ENCODE measurements around the gene LIMS2.

The LIMS2 gene

DNA sequence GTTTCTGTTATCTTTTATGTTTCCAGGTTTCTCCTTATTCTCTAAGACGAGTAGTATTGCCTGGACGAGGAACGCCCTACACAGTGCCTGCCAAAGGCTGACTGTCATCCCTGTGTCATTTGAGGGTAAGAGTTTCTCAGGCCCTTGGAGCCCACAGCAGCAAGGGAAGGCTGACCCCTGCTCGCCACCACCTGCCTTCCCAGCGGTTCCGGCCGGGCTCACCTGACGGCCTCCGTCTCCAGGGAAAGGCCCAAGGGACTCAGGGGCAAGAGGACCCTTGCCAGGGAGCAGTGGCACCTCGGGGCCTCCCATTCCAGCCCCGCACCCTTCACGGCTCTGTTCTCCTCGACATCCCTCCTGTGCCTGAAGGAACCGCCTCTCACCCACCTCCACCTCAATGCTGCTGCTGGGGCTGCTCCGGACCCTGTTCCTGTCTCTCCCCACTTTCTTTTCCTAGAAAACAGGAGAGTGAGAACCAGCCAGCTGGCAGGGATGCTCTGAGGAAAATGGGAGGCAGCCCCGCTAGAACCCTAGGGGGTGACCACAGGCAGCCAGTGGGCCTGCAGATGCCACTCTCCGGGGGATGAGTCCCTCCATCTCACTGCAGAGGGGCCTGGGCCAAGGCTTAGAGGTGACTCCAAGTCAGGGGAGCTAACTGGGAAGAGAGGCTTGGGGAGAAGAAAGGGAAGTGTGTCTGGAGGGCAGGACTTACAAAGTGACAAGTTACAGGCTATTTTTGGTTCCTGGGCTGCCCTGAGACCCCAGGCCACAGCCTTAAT lies 1.9 kb downstream of the LIMS2 start:
- DNase-seq = peak; percentile 54

DNA sequence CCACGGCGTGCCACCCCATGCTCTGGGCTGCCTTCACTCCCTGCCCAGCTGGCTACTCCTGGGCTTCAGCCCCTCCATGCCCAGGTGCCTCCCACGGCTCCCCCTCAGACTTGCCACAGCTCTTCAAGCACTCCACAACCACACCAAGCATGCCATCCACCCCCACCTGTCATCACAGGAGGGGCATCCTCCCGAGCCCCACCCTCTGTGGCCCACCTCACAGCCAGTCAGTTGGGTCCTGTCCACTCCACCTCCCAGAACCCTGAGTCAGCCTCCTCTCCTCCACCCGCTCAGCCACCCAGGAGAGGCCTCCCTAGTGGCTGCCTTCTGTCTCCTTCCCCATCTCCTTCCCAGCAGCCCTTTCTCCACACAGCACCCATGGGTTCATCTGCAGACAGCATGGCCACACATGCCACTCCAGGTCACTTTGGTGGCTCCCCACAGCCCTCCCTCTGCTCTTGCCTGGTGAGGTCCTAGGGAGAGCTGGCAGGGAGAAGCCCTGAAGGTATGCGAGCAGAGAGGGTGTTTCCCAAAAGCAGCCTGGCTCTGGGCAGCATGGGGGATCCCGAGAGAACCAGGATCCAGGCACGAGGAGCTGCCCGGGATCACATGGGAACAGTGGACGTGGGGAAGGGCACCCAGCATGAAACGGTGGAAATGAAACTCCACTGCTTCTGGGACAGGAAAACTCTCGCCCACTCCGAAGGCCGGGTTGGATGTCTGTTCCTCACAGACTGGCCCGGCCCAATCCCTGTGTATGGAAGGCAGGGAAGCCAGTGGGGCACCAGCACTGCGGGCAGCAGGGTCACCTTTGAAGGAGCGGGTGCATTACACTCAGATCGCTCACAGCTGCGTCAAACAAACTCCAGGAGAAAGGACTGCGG lies 2.7 kb downstream of the LIMS2 start:
- DNase-seq = peak; percentile 58

DNA sequence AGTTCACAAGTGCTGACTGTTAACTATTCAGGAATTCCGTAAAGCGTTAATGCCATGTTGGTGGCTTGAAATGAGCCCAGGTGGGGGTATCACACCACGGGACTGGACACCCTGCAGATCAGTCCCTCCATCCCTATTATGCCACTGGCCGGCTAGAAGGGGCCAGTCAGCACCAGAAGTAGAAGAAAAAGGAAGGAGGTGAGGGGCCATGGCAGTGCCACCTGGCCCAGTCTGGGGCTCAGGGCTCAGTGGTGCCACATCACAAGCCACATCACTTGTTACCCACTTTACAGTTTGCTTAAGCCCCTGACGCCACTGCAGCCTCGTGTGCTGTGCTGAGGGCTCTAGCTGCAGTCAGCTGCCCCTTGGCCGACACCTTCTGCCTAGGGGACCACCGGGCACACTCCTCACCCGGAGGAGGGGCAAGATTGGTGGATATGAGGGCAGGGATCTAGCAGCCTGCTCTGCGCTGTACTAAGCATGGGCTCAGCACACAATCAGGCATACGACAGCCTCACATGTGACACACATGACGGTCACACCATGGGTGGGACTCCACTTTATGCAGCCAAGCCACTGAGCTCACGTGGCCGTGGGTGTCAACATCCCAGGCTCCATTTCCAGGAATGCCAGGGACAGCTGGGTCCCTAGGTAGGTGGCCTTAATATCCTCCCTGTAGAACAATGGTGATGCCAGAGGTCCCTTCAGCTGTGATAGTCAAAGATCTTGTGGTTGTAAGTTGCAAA lies 3.6 kb downstream of the LIMS2 start:
- DNase-seq = peak; percentile 58

DNA sequence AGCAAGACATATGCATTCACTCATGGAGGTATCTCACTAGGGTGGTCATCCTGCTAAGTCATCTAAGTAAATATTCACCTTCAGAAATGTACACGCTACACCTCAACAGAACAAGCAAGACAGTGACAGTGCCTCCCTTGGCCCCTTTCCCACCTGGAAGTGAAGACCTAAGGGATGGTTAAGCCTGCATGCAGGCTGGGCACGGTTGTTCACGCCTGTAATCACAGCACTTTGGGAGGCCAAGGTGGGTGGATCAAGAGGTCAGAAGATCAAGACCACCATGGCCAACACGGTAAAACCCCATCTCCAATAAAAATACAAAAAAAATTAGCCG lies 4.4 kb downstream of the LIMS2 start:
- DNase-seq = peak; percentile 25

DNA sequence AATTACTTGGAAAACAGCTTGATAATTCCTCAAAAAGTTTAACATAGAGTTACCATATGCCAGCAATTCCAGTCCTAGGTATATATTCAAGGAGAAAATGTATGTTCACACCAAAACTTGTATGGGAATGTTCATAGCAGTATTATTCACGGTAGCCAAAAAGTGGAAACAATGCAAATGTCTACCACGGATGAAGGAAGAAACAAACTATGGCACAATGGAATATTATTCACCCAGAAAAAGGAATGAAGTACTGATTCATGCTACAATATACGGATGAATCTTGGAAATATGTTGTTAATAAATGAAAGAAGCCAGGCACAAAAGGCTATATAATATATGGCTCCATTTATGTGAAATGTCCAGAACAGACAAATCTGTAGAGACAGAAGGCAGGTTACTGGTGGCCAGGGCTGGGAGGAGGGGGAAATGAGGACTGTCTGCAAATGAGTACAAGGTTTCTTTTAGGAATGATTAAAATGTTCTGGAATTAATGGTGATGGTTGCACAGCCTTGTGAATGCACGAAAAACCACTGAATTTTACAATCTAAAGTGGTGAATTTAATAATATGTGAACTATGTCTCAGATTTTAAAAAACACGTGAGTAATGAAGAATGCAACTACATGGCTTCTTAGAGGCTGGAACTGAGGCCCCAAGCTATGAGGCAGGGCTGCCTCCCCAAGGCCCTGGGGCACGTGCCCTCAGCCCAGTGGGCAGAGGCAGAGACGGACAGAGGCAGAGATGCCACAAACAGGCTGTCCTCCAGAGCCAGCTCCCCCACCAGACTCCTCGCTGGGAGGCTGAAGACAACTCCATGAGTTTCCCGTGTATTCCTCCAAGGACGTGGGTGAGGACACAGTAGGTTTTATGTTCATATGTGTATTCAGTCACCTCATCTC lies 5.0 kb downstream of the LIMS2 start:
- DNase-seq = peak; percentile 28

DNA sequence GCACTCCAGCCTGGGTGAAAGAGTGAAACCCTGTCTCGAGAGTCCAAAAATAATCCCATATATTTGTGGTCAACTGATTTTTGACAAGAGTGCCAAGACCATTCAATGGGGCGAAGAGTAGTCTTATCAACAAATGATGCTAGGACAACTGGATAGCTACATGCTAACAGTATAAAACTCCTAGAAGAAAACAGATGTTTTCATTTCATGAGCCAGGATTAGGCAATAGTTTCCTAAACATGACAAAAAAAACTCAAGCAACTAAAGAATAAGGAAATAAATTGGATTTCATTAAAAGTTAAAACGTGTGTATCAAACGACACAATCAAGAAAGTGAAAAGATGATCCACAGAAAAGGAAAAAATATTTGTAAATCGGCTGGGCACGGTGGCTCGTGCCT lies 6.3 kb downstream of the LIMS2 start:
- DNase-seq = no peak

DNA sequence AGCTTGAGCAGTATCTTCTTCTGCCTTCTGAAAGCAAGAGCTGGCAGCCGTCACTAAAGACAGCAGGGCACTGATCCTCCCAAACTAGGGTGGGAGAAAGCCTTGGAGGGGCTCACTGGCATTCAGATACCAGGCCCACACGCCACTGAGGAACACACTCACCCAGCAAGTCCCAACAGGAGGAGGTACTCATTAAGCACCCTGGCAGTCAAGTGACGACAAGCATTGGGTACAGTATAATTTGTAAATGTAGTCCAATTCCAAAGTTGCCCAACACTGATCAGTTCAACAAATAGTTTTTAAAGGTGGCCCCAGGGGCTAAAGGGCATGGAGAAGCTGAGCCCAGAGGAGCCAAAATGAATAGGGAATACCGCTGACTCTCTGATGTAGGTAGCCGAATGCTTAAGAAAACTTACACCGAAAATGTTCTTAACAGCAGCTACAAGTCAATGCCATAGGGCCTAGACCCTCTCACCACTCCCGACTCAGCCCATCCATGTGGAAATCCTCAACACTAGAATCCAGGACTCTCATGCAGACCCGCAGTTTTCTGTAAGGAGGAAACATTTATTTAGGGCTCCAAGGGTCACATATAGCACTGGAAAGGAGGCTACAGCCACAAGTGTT lies 9.9 kb downstream of the LIMS2 start:
- DNase-seq = peak; percentile 30

DNA sequence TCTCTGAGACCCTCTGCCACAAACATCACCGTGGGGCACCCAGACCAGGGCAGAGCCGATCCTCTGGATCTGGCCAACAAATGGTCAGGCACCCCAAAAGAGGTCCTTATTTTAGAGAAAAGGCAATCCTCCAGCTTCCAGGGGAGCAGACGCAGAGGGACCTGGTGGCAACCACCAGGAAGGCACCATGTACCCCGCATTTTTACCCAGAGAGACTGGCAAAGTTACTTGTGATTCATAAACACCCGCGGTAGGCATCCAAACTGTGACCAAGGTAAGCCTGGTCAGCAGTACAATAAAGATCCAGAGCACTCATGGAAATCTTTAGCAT lies 10.5 kb downstream of the LIMS2 start:
- peak; percentile 4 for DNase-seq

DNA sequence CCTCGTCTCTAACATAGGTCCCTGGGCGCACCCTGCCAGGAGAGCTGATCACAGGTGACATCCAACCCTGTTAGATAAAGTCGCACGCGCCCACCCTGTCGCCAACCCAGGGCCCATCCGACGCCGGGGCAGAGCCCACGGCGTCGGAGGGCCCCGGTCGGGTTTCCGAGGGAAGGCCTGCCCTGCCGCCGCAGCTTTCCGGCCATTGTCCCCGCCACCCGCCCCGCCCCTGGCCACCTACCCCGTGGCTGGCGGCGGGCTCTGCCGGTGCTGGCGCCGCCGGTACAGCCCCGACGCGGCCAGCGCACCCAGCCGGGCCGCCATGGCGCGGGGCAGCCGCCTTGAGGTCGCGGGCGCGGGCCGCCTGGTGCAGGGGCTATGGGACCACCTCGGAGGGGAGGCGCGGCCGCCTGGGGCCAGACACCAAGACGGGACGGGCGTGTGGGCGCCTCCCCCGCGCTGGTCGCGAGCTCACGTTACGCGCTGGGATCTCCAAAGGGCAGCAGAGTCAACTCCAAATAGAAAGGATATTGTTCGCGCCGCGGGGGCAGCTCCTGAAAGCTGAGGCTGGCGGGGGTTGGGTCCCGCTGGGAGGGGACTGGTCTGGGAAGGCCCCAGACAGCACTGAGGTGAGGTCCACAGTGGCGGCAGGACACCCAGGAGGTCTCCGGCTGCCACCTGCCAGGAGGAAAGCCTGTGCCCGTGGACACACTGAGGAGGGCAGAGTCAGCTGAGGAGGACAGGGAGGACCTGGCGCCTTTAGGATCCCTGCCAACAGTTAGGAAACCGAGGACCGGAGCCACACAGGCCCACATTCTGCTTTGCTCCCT lies 11.1 kb downstream of the LIMS2 start:
- peak; percentile 55 for DNase-seq

DNA sequence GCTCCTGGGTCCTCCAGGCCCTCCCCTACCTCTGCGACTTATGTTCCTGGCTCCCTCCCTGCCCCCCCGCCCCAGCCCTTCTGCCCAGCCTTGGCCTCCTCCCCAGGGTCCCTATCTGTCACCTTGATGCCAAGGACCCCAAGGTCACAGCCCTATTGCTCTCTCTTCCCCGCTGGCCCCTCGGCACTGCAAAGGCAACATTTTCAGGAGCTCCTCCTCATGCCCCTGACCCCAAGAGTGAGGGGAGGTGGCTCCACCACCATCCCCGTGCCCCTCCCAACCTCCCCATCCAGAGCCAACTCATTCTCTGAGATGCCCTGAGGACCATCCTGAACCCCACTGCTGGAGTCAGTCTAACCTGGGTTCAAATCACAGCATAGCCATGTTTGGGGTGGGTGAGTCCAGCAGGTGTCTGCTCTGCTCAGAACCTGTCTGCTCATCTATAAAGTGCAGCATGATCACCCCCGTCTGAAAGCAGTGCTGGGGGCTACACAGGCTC lies 11.7 kb downstream of the LIMS2 start:
- DNase-seq = peak; percentile 28

DNA sequence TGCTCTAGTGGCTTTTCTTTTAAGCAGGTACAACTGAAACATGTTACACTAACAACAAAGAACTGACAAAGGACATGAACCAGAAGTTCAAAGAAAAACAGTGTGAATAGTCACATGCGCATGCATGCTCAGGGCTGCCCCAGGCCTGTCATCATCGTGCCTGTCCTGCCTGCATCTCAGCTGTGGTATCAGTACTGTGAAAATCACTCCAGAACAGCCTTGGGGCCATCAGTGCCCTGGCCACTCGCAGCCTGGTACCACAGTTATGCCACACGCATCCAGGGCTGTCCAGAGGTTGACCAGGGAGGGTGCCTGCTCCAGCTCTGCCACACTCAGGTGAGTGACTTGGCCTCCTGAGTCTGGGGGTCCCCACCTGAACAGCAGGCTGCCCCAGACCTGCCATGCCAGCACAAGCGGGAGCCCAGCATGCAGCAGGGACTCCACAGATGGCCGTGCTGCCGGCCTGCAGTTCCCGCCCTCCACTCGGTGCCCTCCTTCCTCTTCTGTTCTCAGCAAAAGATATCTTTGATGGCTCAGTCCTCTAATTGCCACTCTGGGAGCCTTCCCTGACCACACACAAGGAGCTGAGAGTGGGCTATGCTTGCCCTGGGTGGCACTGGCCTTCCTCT lies 12.3 kb downstream of the LIMS2 start:
- DNase-seq = peak; percentile 44

DNA sequence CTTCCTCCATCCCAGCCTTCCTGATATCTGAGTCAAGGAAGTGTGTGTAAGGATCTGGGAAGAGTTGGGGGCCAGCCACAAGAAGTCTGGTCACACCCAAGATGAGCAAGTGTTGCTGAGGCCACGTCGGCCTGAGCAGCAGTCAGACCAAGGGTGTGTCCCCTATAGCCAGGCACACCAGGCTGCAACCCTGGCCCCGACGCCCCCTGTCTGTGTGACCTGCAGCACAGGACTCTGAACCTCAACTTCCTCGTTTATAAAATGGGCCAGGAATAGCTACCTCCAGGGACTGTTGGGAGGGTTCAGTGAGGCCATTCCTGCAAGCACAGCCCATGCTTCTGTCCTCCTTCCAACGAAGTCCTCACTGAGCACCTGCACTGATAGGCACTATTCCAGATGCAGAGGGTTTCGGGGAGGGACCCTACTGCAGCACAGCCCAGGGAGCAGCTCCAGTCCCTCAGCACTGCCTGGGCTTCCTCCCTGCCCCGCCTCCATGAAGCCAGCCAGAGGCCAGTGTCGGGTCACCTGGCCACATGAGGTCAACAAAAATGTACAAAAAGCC lies 13.3 kb downstream of the LIMS2 start:
- DNase-seq = peak; percentile 45

DNA sequence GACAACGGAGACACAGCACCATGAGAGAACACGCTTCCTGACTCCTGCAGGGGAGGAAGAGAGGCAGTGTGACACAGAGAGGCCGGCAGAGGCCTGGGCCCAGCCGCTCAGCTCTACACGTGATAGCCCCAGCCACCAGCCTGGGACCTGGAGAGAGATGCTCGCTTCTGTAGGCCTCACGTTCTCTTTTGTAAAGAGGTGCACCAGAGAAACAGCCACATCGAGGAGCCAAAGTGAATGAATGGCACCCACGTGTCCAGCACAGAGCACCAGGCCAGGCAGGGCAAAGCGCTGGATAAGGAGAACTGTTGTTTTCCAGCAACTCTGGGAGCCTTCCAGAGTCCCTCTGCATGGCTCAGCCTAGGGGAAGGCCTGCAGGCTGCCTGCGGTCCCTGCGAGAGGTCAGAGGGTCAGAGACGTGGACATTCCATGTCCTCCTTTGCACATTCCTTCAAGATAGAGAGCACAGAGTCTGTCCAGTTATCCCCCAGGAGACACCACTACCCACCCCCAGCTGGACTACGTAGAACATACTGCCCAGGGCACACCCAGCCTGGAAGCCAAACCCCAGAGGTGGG lies 14.2 kb downstream of the LIMS2 start:
- no peak for DNase-seq

DNA sequence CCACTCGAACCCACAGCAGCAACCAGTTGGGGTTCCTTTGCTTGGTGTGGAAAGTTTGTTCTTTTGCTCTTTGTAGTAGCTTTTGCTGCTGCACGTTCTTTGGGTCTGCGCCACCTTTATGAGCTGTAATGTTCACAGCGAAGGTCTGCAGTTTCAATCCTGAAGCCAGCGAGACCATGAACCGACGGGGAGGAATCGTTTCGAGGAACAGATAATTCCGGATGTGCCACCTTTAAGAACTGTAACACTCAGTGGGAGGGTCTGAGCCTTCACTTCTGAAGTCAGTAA lies 15.1 kb downstream of the LIMS2 start:
- no peak for DNase-seq

DNA sequence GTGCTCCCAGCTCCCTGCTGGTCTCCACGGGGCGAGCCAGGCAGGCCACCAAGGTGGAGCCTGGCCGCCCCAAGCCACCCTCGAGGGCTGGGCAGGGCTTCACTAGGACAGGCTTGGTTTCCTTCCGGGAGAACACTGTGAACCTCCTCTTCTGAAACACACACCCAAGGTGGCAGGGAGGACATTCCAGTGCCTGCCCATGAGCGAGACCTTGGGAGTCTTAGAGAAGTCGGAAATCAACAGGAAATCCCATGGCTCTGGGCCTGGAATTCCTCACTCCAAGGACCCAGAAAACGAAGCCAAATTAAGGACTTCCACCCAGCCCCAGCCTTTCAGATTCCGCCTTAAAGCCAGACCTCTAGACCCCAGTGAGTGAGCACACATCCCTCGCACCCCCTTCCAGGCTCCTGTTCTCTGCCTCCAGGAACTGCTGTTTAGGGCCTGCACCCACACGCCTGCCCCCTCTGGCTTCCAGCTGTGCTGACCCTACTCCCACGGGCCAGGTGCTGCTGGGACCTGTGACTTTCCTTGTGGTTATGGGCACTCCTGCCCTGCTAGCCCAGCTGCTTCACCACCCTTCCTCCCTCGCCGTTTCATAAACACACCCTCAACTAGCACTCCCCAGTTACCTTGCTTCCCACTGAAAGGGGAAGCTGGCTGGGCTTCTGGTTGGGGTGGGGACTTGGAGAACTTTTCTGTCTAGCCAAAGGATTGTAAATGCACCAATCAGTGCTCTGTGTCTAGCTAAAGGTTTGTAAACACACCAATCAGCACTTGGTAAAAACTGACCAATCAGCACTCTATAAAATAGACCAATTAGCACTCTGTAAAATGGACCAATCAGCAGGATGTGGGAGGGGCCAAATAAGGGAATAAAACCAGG lies 15.7 kb downstream of the LIMS2 start:
- no peak for DNase-seq

DNA sequence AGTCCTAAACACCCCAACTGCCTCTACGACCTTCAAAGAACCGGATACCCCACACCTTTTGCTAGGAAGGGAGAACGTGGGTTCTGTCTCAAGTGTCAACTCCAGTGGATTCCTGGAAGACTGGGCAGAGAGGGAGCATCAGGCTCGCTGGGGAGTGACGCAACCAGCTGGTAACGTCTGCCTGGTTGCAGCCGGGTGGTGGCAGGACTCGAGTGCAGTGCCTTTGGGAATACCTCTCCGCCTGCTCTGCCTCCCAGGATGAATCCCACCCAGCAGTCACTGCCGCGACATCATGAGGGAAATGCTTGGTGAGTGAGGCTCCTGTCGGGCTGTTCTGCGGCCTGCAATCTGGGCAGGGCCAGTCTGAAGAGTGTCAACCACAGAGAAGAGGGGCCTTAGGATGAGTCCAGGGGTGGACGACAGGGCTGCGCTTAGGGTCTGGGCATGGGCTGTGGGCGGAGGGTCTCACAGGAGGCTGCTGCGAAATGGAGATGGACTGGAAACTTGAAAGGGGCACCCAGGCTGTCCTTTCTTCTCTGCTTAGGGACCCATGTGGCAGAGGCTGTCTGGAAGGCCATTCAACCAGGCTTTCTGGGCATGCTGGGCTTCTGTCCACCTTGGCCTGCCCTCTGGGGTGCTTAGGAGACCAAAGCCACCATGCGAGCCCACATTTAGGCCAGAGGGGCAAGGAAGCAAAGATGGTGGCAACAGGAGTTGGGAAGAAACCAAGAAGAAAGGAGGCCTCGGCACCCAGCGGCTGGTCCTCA lies 16.5 kb downstream of the LIMS2 start:
- no peak for DNase-seq

DNA sequence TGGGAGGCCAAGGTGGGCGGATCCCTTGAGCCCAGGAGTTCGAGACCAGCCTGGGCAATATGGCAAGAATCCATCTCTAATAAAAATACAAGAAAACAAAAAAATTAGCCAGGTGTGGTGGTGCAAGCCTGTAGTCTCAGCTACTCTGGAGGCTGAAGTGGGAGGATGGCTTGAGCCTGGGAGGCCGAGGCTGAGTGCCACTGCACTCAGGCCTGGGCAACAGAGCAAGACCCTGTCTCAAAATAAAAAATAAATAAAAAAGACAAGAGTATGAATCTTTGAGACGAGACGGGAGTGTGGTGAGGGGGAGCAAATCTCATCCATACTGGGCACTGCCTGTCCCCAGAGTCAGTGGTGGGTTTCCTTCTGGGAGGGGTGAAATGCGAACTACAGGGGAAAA lies 17.2 kb downstream of the LIMS2 start:
- no peak for DNase-seq

DNA sequence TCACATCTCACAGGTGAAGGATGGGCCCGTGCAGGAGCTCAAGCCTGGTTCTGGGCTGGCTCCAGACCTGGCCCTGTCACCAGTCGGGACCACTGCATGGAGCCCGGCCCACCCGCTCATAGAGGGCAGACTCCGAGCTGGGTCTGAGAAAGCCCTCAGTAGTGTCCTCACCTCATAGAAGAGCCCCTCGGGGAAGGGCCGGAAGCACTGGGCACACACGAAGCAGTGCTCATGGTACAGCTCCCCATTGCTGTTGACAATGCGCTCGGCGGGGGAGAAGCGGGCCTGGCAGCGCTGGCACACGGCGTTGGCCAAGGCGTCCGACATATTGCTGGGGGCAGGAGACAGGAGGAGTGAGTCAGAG lies 18.1 kb downstream of the LIMS2 start:
- DNase-seq = no peak
